DMS53 treated with DMSO at 0.1 percent for 48 hours (cell line): ENCODE results near the gene COTL1.
"Not testable (repeated sequence)": the region's sequence is repeated elsewhere in the genome, so short reads cannot be mapped to it uniquely, and the experiment has no call there.

Source experiments
- DNase-seq: peaks from one replicate; lab custom pipeline; 2025; ENCODE audit not compliant: unreplicated experiment; lab: John Stamatoyannopoulos, UW

Gene COTL1

DNA sequence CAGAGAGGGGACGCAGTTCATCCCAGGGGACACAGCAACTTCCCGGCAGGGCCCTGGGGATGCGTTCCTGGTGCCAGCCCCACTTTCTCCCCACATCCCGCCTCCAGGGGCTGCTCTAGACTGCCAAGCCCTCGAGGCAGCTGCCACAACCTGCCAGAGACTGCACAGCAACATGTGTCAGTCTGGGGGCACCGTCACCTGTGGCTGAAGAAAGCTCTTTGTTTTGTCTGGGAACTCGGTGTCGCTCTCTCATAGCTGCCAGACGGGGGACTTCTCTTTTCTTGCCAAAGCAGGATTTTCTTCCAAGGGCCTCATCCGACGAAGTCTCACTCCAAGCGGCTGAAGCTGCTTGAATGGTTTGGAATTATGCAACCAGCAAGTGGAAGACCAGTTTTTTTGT lies 43.7 kb downstream of the COTL1 start:
- DNase-seq: no peak

DNA sequence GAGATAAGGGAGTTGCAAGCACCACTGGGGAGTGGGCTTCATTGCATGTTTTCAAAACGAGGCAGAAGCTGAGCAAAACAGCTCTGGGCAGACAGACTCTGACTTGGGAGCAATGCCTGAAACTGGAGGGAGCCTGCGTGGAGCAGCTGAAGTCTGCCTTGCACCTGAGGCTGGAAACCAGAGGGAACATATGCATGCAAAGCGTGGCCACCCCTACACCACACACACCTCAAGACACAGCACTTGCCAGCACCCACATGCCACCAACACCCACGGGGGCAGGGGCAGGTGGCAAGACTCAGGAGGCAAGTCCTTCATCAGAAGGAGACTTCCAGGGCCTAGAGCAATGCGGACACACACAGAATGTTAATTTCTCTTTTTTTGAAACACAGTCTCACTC lies 45.8 kb downstream of the COTL1 start:
- DNase-seq: no peak

GRCh38 chr16:84571506-84571905 lies 46.4 kb downstream of the COTL1 start:
- no peak for DNase-seq

DNA sequence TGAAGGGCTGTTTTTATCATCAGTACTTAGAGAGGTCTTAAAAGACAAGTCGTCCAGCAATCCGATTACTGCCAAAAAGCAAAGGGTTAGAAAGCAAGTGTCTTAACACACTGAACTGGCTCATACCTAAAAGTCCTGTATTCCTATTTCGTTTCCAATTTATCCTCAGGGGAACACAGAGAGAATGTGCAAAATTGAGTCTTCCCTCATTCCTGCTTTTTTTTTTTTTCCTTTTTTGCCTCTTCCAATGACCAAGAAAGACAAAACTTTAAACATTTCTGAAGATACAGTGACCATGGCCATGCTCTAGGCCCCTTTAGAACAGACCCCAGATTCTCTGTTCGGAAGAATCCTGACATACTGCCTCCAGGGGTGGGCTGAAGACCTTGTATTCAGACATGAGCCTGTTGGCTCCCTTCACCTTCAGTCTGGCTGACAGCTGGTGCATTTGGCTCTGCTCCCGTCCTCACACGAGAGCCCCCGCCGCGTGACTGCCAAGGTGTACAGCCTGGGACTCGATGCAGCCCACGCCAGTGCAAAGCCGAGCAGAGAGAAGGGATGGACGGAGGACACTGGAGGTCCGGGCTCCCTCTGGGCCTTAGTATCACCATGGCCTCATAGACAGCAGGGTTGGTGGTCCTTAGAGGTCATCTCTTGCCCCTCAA lies 47.0 kb downstream of the COTL1 start:
- DNase-seq: no peak

- no peak for DNase-seq
Observed at GRCh38 chr16:84569382-84569987, 48.4 kb downstream of the COTL1 start.

DNA sequence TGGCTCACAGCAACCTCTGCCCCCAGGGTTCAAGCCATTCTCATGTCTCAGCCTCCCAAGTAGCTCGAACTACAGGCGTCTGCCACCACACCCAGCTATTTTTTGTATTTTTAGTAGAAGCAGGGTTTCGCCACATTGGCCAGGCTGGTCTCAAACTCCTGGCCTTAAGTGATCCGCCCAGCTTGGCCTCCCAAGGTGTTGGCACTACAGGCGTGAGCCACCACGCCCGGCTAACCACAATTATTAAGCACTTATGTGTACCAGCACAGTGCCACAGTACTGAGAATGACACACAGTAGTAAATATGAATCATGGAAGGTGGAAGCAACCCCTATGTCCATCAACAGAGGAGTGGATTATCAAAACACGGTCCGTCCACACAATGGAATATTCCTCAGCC lies 49.8 kb downstream of the COTL1 start:
- no peak for DNase-seq

- DNase-seq: no peak
Observed at GRCh38 chr16:84567286-84567962, 50.5 kb downstream of the COTL1 start.

DNA sequence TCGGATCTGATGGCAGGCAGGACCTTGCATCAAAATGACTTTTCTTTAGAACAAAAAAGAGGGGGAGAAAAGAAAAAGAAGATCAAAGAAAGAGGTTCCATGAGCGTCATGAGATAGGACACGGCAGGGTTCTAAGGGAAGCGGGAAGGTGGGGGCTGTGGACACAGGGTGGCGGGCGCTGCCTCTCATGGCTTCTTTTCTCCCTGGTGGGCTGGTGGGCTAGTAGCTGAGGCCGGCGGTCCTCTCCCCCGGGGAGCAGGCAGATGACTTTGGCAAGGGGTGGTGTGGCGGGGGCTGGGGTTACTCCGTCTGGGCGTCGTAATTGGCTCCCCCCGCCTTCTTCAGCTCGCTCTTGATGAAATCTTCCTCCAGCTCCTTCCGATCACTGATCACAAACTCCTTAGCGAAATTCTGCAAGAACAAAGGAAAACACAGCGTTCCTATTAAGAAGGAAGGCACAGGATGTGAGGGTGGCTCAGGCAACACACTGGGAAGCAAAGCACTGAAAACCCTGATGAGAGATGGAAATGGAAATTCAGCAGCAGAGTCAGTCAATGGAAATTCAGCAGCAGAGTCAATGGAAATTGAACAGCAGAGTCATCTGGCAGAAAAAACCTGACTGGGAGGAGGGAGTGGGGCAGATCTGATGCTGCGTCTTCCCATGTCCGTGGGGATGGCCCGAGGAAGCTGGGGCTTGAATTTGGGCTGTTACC lies 51.2 kb downstream of the COTL1 start:
- no peak for DNase-seq

DNA sequence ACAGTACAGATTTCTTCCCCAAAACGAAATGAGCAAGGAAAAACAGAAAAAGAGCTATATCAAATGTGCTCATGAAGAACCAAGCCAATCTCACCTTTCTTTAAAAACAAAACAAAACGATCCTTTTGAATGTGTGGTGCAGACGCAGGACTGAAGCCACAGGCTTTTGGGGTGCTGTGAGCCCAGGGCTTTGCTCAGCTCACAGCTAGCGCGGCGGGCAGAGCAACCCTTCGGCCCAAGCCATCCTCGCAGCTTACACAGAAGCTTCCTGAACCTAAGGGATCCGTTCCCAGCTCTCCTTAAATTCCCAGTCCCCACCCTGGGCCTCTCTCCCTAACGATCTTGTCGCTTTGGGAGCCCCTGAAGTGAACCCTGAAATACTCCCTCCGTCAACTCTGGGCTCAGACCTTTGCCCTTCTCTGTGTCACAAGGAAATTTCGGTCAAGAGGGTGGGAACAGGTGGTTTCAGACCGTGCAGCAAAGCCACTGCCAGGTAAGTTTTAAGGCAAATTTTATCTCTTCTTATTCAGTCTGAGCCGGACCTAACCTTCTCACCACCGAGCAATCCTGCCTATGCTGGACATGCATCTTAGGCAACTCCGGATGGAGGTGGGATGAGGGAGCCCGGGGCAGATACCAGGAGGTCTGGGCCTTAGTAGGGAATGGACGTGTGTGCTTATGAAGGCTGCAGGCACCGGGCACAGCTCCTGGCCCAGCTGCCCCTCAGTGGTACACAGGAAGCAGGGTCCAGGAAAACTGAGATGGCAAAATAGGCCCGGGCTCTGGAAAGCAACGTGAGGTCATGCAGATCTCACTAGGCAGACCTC lies 52.0 kb downstream of the COTL1 start:
- no peak for DNase-seq

- no peak for DNase-seq
Observed at GRCh38 chr16:84563786-84564420, 54.0 kb downstream of the COTL1 start.

GRCh38 chr16:84563064-84563715 lies 54.7 kb downstream of the COTL1 start:
- no peak for DNase-seq

DNA sequence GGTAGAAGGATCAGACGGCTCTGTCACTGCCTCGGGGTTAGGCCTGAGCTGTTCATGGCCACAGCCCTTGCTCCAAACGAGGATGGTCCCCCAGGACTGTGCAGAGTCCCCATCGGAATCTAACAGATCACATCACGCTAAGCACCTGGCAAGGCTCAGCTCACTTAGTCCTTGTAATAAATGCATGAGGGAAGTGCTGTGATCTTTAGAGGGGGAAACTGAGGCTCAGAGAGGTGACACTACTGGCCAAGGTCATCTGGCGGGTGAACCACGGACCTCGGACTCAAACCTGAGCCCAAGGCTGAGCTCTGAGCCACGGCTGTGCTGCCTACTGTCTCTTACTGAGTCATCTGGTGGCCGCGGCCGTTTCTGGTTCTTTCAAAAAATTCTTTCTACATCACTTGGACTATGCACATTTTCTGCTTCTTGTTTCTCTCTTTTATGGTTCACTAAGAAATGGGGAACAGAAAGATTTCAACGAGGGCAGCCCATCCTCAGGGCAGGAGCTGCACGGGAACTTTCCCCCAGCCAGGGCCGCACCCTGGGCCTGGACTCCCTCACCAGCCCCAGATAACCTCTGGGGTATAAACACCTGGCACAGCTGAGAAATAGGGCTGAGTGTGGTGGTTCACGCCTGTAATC lies 55.6 kb downstream of the COTL1 start:
- no peak for DNase-seq

DNA sequence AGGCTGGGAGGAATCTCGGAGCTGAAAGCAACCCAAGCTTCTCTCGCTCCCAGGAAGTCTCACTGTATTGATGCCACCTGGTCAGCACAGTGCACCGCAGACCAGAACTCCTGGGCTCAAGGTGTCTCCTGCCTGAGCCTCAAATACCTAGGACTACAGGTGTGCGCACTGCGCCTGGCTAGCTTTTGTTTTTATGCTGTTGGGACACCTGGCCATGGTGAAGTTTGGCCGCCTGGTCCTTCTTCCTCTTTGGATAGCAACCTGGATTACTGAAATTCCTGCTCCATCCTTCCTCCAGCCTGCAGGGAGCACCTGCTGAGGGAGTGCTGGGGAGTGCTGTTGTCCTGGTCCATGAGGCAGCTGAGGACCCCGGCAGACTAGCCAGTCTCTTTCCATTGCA lies 56.6 kb downstream of the COTL1 start:
- no peak for DNase-seq

DNA sequence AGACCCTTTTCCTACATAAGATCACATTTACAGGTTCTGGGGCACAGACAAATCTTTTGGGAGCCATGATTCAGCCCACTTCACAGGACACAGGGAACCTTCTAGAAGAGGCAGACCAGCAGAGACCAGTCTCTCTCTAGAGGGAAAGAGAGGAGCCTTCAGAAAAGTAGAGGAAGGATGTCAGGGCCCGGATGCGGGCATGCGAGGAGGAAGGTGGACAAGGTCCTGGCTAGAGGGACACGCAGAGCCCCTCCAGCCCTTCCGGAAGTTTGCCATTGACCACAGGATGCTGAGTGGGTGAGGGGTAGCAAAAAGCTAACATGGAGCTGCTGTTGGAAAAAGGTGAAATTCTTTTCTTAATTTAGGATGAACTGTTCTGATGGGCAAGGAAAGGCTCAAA lies 57.6 kb downstream of the COTL1 start:
- DNase-seq: no peak

DNA sequence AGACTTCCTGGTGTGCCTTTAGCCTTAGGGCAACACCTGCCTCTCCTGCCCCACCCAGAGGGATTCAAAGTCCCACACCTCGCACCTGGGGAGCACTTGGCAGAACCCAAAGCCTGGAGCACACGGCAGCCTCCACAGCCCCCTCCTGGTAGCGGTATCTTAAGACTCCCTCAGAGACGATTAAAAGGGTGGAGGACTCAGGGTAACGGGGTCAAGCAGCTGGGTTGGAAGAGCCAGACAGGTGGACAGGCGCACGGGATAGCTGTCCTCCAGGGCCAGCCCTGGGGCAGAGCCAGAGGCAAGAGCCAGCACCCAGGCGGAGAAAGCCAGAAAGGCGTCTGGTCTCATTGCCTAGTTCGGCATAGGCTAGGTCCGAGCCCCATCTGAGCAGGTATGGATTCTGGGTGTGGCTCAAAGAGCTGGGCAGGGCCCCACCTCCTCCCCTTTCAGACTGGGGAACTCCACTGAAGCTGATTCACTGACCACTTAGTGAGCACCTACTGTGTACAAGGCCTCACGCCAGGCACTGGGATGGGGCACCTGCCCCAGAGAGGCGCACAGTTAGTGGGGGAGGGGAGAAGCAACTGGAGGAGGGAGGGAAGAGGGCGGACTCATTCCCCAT lies 58.5 kb downstream of the COTL1 start:
- DNase-seq: no peak

DNA sequence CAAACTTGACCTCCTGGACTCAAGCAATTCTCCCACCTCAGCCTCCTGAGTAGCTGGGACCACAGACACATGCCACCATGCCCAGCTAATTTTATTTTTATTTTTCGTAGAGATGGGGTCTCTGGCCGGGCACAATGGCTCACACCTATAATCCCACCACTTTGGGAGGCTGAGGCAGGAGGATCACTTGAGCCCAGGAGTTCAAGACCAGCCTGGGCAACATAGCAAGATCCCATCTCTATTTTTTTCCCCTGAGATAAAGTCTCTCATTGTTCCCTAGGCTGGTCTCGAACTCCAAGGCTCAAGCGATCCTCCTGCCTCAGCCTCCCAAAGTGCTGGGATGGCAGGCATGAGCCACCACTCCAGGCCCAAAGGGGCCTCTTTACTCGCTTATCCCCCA lies 59.0 kb downstream of the COTL1 start:
- DNase-seq: not testable (repeated sequence)

GRCh38 chr16:84557504-84557903 lies 60.4 kb downstream of the COTL1 start:
- DNase-seq: no peak

DNA sequence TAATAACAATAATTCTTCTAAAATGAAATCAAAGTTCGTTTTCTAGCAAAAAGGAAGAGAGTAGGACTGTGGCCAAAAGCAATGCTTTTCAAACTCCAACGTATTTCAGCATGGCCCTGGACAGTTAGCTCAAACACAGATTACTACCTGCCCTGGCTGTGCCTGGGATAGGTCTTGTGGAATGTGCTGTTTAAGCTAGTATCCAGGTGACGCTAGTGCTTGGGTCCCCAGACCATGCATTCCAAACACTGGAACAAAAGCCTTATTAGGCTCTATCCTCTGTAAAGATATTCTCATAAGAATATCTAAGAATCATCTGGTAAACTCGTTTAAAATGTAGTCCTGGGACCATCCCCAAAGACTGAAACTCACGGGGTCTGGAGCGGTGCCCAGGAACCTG lies 60.8 kb downstream of the COTL1 start:
- no peak for DNase-seq
